Neural cell (in vitro differentiated cells): Measurements from ENCODE around the gene VPS33A. TPM values are rescaled to one million over a fixed set of nuclear protein-coding genes. Genes with fewer than 3 reads are reported as not detected.
"Not testable (repeated sequence)": the region's sequence is repeated elsewhere in the genome, so short reads cannot be mapped to it uniquely, and the experiment has no call there.

Experiments
- H2AFZ ChIP-seq: fragments of 200-600, 300-800 bp; sonication (generic), shearing (Covaris generic); 2 replicates; pipeline ENCODE4 v1.6.0; 2014; ENCODE audit warnings: low read depth, mild to moderate bottlenecking, antibody characterized with exemption, low read length, moderate library complexity
- H3F3A ChIP-seq: fragments of 200-600 bp; shearing (Covaris generic); 2 replicates; pipeline ENCODE4 v1.6.1; 2016; ENCODE audit warnings: mild to moderate bottlenecking, moderate library complexity, mixed read lengths, antibody characterized with exemption, low read length; ENCODE audit not compliant: insufficient read depth, poor library complexity, severe bottlenecking
- H3K27ac ChIP-seq: fragments of 200-600, 300-800 bp; sonication (generic), shearing (Covaris generic); 2 replicates; pipeline ENCODE4 v1.5.1; 2014; ENCODE audit warnings: mild to moderate bottlenecking, low read length, moderate library complexity
- H3K27me3 ChIP-seq: fragments of 300-800, 200-600 bp; sonication (generic), shearing (Covaris generic); 2 replicates; pipeline ENCODE4 v1.6.0; 2014; ENCODE audit warnings: mild to moderate bottlenecking, low read depth, low read length, moderate library complexity; ENCODE audit not compliant: insufficient read depth
- H3K36me3 ChIP-seq: fragments of 300-800, 200-600 bp; sonication (generic), shearing (Covaris generic); 2 replicates; pipeline ENCODE4 v1.5.1; 2014; ENCODE audit warnings: mild to moderate bottlenecking, antibody characterized with exemption, low read length, moderate library complexity; ENCODE audit not compliant: insufficient read depth
- H3K4me2 ChIP-seq: fragments of 300-800, 200-600 bp; sonication (generic), shearing (Covaris generic); 2 replicates; pipeline ENCODE4 v1.6.0; 2014; ENCODE audit warnings: mild to moderate bottlenecking, low read length
- H3K4me3 ChIP-seq: fragments of 300-800, 200-600 bp; sonication (generic), shearing (Covaris generic); 2 replicates; pipeline ENCODE4 v1.5.1; 2014; ENCODE audit warnings: mild to moderate bottlenecking, low read length, moderate library complexity
- H3K79me2 ChIP-seq: fragments of 200-600 bp; shearing (Covaris generic); replicated peaks from 2 replicates; pipeline ENCODE4 v1.6.0; 2014; ENCODE audit warnings: mild to moderate bottlenecking, low read length, moderate library complexity; ENCODE audit not compliant: insufficient read depth
- H3K9ac ChIP-seq: fragments of 300-800, 200-600 bp; sonication (generic), shearing (Covaris generic); 2 replicates; pipeline ENCODE4 v1.6.1; 2016; ENCODE audit warnings: mild to moderate bottlenecking, low read length, mixed read lengths
- H3K9me2 ChIP-seq: fragments of 200-600 bp; shearing (Covaris generic); 2 replicates; pipeline ENCODE4 v1.6.1; 2016; ENCODE audit warnings: mild to moderate bottlenecking, low read length, mixed read lengths; ENCODE audit not compliant: insufficient read depth
- H3K9me3 ChIP-seq: fragments of 200-600, 300-800 bp; sonication (generic), shearing (Covaris generic); 2 replicates; pipeline ENCODE4 v1.6.1; 2016; ENCODE audit warnings: mild to moderate bottlenecking, mixed run types, low read length, moderate library complexity, mixed read lengths
- H4K20me1 ChIP-seq: fragments of 200-600 bp; shearing (Covaris generic); 2 replicates; pipeline ENCODE4 v1.6.1; 2016; ENCODE audit warnings: mild to moderate bottlenecking, mixed run types; ENCODE audit not compliant: insufficient read depth
- EP300 ChIP-seq: fragments of 450-650 bp; conservative IDR thresholded peaks from 2 replicates; pipeline ENCODE4 v1.6.1; 2014; ENCODE audit warnings: antibody characterized with exemption, mild to moderate bottlenecking, moderate library complexity; ENCODE audit not compliant: poor library complexity, severe bottlenecking
- EZH2 ChIP-seq: fragments of 200-600, 300-800 bp; shearing (Covaris generic), sonication (generic); IDR thresholded peaks from 2 replicates; pipeline ENCODE4 v1.6.1; 2014; ENCODE audit warnings: antibody characterized with exemption, low read length, borderline replicate concordance, mild to moderate bottlenecking; ENCODE audit not compliant: insufficient read depth, poor library complexity, severe bottlenecking
- MXI1 ChIP-seq: fragments of 450-650 bp; conservative IDR thresholded peaks from 2 replicates; pipeline ENCODE4 v1.6.1; 2014; ENCODE audit warnings: antibody characterized with exemption, mild to moderate bottlenecking; ENCODE audit not compliant: poor library complexity, severe bottlenecking
- POLR2AphosphoS5 ChIP-seq: IDR thresholded peaks from 2 replicates; pipeline ENCODE4 v1.6.1; 2012
- RAD21 ChIP-seq: fragments of 450-650 bp; conservative IDR thresholded peaks from 2 replicates; pipeline ENCODE4 v1.6.1; 2014; ENCODE audit warnings: antibody characterized with exemption, mild to moderate bottlenecking, moderate library complexity
- TAF1 ChIP-seq: IDR thresholded peaks from 2 replicates; pipeline ENCODE4 v1.6.1; 2012; ENCODE audit warnings: low read depth
- polyA plus RNA-seq: library from polyadenylated mRNA; depleted of rRNA; stranded (reverse); fragments of >200 nt; gene quantifications from 2 replicates; pipeline ENCODE4 v1.2.3, GENCODE V29; 2014
- TF ChIP-seq, protein P1 (sequence below): IDR thresholded peaks from 2 replicates; pipeline ENCODE4 v1.6.1; 2012; ENCODE audit warnings: borderline replicate concordance

Gene VPS33A
- polyA plus RNA-seq, 1 donor from 2014 or later, result 40.9 TPM

DNA sequence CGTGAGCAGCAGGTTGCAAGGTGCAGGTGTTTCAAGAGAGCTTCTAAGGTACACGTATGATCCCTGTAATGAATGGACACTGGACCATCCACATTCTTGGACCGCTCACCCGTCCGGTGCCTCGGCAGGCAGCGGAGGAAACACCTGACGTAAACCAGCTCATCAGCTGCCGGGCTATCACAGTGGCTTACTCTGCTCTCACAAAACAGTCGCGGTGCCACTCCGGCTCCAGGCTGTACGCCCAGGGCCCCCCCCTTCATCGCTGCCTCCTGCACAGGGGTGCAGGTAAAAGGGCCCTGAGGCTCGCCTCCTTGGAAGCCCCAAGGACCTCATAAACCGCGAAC lies 436 bp downstream of the VPS33A start:
- Histone ChIP-seq H3K27ac (peak overlapping the region; percentile 87), H3K9me3 (no peaks in the 10 kb centered on the region), H3K4me3 (peak overlapping the region; percentile 98), H3K4me2 (peak overlapping the region; percentile 90), H3K27me3 (no peaks in the 10 kb centered on the region), H3K9ac (peak overlapping the region; percentile 89), H2AFZ (peak overlapping the region; percentile 96), H3F3A (no peaks in the 10 kb centered on the region), H4K20me1 (no peaks in the 10 kb centered on the region), H3K36me3 (no peaks in the 10 kb centered on the region), H3K9me2 (no peaks in the 10 kb centered on the region), H3K79me2 (no peaks in the 10 kb centered on the region)
- TF ChIP-seq POLR2AphosphoS5 (no peak), MXI1 (no peak), RAD21 (no peak), EZH2 (no peak), EP300 (no peak), TAF1 (no peak)
- TF ChIP-seq, protein P1, sequence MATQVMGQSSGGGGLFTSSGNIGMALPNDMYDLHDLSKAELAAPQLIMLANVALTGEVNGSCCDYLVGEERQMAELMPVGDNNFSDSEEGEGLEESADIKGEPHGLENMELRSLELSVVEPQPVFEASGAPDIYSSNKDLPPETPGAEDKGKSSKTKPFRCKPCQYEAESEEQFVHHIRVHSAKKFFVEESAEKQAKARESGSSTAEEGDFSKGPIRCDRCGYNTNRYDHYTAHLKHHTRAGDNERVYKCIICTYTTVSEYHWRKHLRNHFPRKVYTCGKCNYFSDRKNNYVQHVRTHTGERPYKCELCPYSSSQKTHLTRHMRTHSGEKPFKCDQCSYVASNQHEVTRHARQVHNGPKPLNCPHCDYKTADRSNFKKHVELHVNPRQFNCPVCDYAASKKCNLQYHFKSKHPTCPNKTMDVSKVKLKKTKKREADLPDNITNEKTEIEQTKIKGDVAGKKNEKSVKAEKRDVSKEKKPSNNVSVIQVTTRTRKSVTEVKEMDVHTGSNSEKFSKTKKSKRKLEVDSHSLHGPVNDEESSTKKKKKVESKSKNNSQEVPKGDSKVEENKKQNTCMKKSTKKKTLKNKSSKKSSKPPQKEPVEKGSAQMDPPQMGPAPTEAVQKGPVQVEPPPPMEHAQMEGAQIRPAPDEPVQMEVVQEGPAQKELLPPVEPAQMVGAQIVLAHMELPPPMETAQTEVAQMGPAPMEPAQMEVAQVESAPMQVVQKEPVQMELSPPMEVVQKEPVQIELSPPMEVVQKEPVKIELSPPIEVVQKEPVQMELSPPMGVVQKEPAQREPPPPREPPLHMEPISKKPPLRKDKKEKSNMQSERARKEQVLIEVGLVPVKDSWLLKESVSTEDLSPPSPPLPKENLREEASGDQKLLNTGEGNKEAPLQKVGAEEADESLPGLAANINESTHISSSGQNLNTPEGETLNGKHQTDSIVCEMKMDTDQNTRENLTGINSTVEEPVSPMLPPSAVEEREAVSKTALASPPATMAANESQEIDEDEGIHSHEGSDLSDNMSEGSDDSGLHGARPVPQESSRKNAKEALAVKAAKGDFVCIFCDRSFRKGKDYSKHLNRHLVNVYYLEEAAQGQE, result no peak

DNA sequence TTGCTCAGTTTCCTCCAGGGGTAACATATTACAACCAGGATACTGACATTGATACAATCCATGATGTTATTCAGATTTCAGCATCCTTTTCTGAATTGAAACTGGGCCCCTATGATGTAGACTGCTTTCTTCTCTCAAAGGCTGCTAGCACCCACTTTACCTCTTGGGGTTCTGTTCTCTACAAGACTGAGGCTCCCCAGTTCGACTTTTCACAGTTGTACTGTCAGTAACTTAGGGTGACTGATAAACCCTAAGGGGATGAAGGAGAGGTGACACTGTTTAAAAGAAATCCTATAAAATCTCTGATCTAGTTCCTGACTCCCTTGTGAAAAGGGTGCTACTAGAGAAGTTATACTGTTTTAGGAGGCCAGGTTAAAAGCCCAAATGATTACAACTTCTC lies 818 bp downstream of the VPS33A start:
- Histone ChIP-seq H3K27ac (peak overlapping the region; percentile 87), H2AFZ (peak overlapping the region; percentile 96)
- TF ChIP-seq RAD21 (no peak), EZH2 (no peak)

DNA sequence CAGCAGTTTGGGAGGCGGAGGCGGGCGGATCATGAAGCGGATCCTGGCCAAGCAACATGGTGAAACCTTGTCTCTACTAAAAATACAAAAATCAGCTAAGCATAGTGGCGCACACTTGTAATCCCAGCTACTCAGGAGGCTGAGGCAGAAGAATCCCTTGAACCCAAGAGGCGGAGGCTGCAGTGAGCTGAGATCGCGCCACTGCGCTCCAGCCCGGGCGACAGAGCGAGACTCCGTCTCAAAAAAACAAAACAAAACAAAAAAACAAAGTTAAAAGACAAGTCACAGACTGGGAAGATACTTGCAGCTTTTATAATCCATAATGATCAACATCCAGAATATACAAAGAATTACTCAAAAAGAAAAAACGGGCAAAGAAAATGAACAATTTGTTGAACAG lies 5.6 kb downstream of the VPS33A start:
- not testable (repeated sequence) for H3K9me3 ChIP-seq, H3K36me3 ChIP-seq, H3K27me3 ChIP-seq

More for the DNA sequence above, 818 bp downstream of the VPS33A start:
- Histone ChIP-seq H3K79me2 (no peaks in the 10 kb centered on the region), H3K27me3 (no peaks in the 10 kb centered on the region), H3K9me2 (no peaks in the 10 kb centered on the region), H3F3A (no peaks in the 10 kb centered on the region), H3K4me3 (peak overlapping the region; percentile 98), H3K4me2 (peak overlapping the region; percentile 90), H3K36me3 (no peaks in the 10 kb centered on the region), H3K9ac (peak overlapping the region; percentile 89), H4K20me1 (no peaks in the 10 kb centered on the region), H3K9me3 (no peaks in the 10 kb centered on the region)

DNA sequence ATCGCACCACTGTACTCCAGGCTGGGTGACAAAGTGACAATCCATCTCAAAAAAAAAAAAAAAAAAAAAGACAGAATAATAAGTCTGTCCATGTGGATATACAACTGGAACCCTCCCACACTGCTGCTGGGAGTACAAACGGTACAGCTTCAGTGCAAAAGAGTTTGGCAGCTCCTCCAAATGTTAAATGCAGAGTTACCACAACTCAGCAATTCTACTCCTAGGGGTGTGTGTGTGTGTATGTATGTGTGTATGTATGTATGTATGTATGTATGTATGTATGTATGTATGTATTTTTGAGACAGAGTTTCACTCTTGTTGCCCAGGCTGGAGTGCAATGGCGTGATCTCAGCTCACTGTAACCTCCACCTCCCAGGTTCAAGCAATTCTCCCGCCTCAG lies 7.4 kb downstream of the VPS33A start:
- not testable (repeated sequence) for H3K9me3 ChIP-seq, H3K9me2 ChIP-seq, H3K36me3 ChIP-seq, H3K27ac ChIP-seq, H2AFZ ChIP-seq, H3K9ac ChIP-seq, H3K79me2 ChIP-seq, H4K20me1 ChIP-seq, H3K4me3 ChIP-seq, H3K4me2 ChIP-seq, H3F3A ChIP-seq, H3K27me3 ChIP-seq

More for the DNA sequence above, 5.6 kb downstream of the VPS33A start:
- not testable (repeated sequence) for H3K27ac ChIP-seq, H3K9me2 ChIP-seq, H3F3A ChIP-seq, H3K4me3 ChIP-seq, H3K9ac ChIP-seq, H3K4me2 ChIP-seq, H3K79me2 ChIP-seq, H2AFZ ChIP-seq, H4K20me1 ChIP-seq

DNA sequence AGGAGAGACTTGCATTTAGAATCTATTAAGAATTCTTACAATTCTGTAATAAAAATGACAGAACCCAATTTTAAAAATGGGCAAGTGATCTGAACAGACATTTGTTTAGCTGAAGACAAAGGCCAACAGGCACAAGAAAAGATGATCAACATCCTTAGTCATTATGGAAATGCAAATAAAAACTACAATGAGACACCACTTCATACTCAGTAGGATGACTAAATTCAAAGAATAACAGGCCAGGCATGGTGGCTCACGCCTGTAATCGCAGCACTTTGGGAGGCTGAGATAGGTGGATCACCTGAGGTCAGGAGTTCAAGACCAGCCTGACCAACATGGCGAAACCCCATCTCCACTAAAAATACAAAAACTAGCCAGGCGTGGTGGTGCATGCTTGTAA lies 7.8 kb downstream of the VPS33A start:
- H3K9me2 ChIP-seq, H3K27me3 ChIP-seq, H3K9ac ChIP-seq, H3K79me2 ChIP-seq, H3K27ac ChIP-seq, H4K20me1 ChIP-seq, H3K36me3 ChIP-seq, H2AFZ ChIP-seq, H3K4me3 ChIP-seq, H3K9me3 ChIP-seq, H3K4me2 ChIP-seq, H3F3A ChIP-seq: not testable (repeated sequence)
